Endothelial cell of umbilical vein (primary cell): ENCODE data around the gene COL6A2.
"Not testable (repeated sequence)": the region's sequence is repeated elsewhere in the genome, so short reads cannot be mapped to it uniquely, and the experiment has no call there.

Experiments
- CTCF ChIP-seq, 2 donors: IDR thresholded peaks; 1 replicate in 1 of 2; 2 replicates in 1 of 2; pipeline ENCODE4 v1.5.1; 2011; ENCODE audit warnings: low read length in 2 of 2, mild to moderate bottlenecking in 2 of 2, moderate library complexity in 2 of 2, control low read depth in 1 of 2, inconsistent platforms in 1 of 2, low read depth in 1 of 2; ENCODE audit not compliant: insufficient read depth in 1 of 2; ENCODE audit errors: extremely low read depth in 1 of 2
- EZH2 ChIP-seq: IDR thresholded peaks from 2 replicates; pipeline ENCODE4 v1.6.1; 2012; ENCODE audit warnings: borderline replicate concordance, low read depth, mild to moderate bottlenecking, moderate library complexity, low read length, inconsistent platforms; ENCODE audit not compliant: severe bottlenecking
- FOS ChIP-seq: IDR thresholded peaks from 2 replicates; pipeline ENCODE4 v1.6.1; 2011; ENCODE audit warnings: mild to moderate bottlenecking, low read length, moderate library complexity, borderline replicate concordance; ENCODE audit not compliant: insufficient read depth
- GATA2 ChIP-seq: IDR thresholded peaks from 2 replicates; pipeline ENCODE4 v1.7.0; 2011; ENCODE audit warnings: low read depth, mild to moderate bottlenecking, moderate library complexity, mixed read lengths, low read length; ENCODE audit not compliant: insufficient read length, insufficient read depth
- JUN ChIP-seq: IDR thresholded peaks from 2 replicates; pipeline ENCODE4 v1.6.1; 2011; ENCODE audit warnings: borderline replicate concordance, low read depth; ENCODE audit not compliant: insufficient read length, insufficient read depth
- MAX ChIP-seq: IDR thresholded peaks from 2 replicates; pipeline ENCODE4 v1.6.1; 2011; ENCODE audit not compliant: insufficient read depth, insufficient read length
- POLR2A ChIP-seq: IDR thresholded peaks from 2 replicates; pipeline ENCODE4 v1.6.1; 2012; ENCODE audit warnings: low read depth, mild to moderate bottlenecking, control low read depth, low read length
- POLR2AphosphoS5 ChIP-seq: IDR thresholded peaks from 2 replicates; pipeline ENCODE4 v1.6.1; 2012; ENCODE audit warnings: low read depth, mild to moderate bottlenecking, control low read depth, low read length, moderate library complexity; ENCODE audit not compliant: insufficient read depth

- not testable (repeated sequence) for TF ChIP-seq CTCF (IDR thresholded peaks at IDR 0.05; ENCODE audit: extremely low read depth in 1 of 2, insufficient read depth in 1 of 2, low read depth in 1 of 2, low read length in 2 of 2); POLR2AphosphoS5; POLR2A; GATA2; EZH2; FOS; JUN; MAX
Measured at GRCh38 chr21:46059711-46060455, 38.0 kb upstream of the COL6A2 start.
